DOHH2 (cell line): ENCODE data around the gene AMPH.

ENCODE experiments used
- EZH2phosphoT487 ChIP-seq: fragments of 200-600 bp; sonication (generic); IDR thresholded peaks from 2 replicates; pipeline ENCODE4 v1.6.1; 2017; ENCODE audit warnings: borderline replicate concordance, mild to moderate bottlenecking, antibody characterized with exemption, low read length, moderate library complexity, mixed read lengths
- TF ChIP-seq, protein P1 (sequence below): fragments of 200-600 bp; sonication (generic); IDR thresholded peaks from one replicate; pipeline ENCODE4 v1.5.1; 2014; ENCODE audit warnings: antibody characterized with exemption, mild to moderate bottlenecking, low read depth, low read length; ENCODE audit not compliant: poor library complexity, severe bottlenecking

DNA sequence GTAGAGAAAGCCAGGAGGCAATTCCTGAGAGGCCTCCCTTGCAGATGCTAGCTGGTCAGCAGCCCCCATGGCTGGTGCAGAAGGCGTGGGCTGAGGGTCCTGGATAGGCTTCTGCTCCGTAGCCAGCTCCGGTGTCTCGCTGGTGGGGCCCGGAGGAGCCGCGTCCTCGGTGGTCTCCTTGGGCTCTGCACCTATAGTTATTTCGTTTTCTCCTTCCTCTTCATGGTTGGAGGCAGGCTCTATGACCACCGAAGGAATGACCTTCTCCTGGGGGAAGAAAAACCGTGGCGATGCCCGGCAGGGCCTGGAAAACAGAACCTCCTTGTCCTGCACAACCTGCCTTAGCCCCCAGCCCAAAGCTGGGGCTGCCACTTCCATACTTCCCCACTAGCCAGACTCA is 239.4 kb downstream of the AMPH start:
- TF ChIP-seq, protein P1, sequence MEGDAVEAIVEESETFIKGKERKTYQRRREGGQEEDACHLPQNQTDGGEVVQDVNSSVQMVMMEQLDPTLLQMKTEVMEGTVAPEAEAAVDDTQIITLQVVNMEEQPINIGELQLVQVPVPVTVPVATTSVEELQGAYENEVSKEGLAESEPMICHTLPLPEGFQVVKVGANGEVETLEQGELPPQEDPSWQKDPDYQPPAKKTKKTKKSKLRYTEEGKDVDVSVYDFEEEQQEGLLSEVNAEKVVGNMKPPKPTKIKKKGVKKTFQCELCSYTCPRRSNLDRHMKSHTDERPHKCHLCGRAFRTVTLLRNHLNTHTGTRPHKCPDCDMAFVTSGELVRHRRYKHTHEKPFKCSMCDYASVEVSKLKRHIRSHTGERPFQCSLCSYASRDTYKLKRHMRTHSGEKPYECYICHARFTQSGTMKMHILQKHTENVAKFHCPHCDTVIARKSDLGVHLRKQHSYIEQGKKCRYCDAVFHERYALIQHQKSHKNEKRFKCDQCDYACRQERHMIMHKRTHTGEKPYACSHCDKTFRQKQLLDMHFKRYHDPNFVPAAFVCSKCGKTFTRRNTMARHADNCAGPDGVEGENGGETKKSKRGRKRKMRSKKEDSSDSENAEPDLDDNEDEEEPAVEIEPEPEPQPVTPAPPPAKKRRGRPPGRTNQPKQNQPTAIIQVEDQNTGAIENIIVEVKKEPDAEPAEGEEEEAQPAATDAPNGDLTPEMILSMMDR = no peak
- TF ChIP-seq EZH2phosphoT487 = no peak
